Femur (tissue), 1 donor: ENCODE results near the gene PLSCR5.

Experiments used
- DNase-seq: peaks from one replicate; pipeline ENCODE4 v3.0.0-alpha.2; 2017

The PLSCR5 gene

DNA sequence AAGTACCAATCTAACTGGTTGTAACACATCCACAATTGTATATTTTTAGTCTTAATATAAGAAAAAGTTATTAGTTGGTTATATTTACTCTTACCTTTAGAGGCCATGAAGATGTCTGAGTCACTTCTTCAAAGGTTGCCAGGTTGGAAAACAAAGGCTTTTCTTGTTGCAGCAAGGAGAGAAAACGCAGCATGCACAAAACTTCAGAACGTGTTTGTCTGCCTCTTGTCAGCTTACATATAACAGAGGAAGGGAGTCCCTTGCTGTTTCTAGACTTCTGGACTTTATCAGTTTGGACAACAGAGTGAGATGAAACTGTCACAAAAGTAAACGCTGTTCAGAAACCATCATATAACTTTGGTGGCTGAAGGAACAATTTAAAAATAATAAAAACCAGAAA is at the start of gene PLSCR5:
Gene PLSCR5 (minus strand): TSS at position 241 of the 400 bp plus-strand sequence. CDS start 134 bp downstream, at position 107.
- DNase-seq, result no peak

GRCh38 chr3:146653978-146654377 is 48.8 kb upstream of the PLSCR5 start:
- DNase-seq, result no peak

DNA sequence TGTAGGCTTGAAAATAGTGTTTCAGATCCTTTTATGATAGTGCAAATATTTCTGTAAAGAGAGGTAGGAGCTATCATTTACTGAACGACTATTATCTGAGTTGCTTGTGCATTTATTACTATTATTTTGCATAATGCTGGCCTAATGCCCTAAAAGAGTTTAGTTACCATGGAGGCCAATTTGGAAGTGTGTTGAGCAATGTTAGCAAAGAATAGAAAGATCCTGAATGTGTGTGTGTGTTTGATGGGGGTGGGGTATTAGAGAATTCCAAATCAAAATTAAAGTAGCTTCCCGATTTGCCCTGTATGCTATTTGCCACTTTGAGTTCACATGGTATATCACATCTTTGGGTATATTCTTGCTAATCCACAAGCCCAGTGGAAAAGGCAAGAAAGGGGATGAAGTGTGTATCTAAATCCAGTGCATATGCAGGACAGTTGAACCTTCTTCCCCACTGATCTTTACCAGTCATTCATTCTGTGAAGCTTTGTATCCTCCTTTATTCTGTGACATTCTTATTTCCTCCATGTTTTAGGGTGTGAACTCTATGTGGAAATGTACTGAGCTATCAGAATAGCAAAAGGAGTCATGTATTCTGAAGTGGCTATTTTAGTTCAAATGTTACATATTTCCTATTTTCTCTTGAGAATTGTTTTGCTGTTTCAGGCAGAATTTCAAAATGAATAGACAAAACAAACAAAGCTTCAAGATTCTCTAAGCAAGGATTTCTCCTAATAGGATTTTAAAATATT is 45.7 kb upstream of the PLSCR5 start:
- no peak for DNase-seq

- DNase-seq, result no peak
These were observed 41.1 kb upstream of the PLSCR5 start for GRCh38 chr3:146646261-146646660.

DNA sequence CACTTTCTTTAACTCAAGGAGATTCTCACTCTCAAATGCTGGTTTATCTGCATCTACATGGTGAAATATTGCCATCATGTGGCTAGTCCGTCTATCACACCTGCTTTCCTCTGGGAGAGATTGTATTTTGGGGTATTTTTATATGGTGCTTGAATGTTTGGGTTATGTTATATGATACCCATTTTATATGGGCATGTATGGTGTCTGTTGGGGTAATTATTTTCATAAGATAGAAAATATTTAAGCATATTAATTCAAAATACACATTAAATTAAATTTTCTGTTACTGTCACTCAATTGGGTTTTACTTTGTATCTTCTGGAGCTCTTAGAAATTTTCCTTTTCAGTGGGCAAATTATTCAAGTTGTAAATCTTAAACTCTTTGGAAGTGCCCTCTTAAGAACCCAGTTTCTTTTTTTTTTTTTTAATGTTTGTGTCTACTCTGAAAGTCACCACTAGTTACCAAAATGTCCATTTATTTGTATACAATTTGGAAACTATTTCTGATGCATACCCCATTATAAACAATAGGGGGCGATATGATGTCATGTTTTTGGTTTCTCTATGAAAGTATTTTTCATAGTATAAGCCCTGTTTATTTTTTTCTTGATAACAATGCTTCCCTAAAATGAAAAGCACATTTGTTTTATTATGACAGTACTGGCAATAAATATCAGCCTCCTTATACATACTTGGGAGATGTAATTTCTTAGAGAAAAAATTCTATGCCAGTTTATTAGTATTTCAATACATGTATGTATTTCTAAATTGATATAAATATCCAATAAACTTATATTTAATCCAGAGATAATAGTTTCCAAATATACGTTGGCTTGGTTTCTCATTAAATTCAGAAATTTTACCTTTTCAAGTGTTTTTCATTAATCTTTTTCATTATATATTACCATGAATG is 36.1 kb upstream of the PLSCR5 start:
- no peak for DNase-seq

GRCh38 chr3:146640361-146640760 is 35.2 kb upstream of the PLSCR5 start:
- DNase-seq, result no peak

DNA sequence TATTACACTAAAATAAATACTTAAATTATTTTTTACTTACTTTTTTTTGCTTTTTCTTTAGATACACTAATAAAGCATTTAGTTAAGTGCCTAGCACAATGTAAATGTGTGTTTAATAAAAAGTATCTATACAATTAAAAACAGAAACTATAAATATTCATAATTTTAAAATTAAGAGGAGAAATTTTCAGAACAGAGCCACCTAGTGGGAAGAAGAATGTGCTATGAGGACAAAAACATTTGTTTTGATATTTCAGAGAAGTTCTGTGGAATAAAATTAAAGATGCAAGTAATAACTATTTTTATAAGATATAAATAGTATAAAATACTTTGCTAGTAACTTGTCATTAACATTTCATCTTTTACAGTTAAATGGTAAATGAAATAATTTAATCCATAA is 33.6 kb upstream of the PLSCR5 start:
- DNase-seq, result no peak

DNA sequence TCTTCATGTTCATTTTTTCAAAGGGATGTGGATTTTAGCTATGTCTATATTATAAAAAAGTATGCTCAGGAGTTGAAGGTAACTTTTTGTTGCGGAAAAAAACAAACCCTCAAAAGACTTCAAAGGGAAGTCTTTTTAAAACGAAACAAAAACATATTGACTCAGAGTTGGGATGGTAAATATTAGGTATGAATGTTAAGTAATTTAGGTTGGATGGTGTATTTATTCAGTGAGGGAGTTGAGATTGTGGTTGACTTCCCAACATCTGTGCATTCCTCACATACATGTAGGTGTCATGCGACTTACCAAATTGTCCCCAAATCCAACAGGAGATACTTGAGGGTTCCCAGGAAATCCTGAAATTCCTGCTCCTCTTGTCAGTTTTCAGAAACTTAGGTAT is 32.7 kb upstream of the PLSCR5 start:
- no peak for DNase-seq

DNA sequence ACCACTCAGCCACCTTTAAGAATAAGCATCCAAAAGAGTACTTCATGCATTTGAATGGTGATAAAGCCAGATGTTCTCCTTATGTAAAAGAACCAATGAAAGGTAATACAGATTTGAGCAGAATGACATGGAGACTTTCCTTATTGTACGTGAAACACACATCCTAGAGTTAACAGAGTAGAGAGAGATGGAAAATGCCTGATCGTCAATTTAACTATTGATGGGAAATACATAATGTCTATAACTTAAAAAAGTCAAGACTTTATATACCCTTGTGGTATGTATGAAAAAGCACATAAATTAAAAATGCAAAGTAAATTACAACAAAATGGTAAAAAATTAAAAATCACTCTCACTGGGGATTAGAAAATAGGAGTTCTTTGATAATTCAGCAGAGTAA is 31.7 kb upstream of the PLSCR5 start:
- no peak for DNase-seq

DNA sequence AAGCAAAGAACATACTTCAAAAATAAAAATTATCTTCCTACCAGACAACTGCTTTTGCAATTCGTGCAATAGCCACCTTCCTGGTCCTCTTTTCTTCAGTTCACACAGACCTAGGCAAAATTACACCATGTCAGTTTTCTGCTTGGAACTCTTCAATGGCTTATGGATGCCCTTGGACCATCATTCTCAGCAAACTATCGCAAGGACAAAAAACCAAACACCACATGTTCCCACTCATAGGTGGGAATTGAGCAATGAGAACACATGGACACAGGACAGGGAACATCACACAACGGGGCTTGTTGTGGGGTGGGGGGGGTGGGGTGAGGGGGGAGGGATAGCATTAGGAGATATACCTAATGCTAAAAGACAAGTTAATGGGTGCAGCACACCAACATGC is 29.2 kb upstream of the PLSCR5 start:
- no peak for DNase-seq

- no peak for DNase-seq
These were observed 23.5 kb upstream of the PLSCR5 start for GRCh38 chr3:146628671-146629070.

GRCh38 chr3:146626403-146627122 is 21.4 kb upstream of the PLSCR5 start:
- no peak for DNase-seq

- no peak for DNase-seq
These were observed 20.1 kb upstream of the PLSCR5 start for GRCh38 chr3:146625186-146625775.

DNA sequence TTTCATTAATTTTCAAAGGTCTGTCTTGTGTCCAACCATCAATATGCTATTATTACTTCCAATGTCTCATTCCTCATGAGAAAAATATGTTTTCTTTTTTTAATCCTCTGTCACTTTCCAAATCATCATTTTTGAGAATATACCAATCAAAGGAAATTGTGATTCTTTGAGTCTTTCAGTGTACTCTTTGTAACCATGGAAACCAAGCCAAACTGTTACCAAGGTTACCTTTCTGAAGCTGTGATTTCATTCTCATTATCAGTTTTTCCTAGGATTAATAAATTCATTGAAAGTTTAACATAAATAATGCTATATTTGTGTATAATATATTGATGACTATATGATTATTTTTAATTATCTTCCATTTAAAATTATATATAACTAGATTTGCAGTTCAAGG is 16.6 kb upstream of the PLSCR5 start:
- DNase-seq, result no peak

DNA sequence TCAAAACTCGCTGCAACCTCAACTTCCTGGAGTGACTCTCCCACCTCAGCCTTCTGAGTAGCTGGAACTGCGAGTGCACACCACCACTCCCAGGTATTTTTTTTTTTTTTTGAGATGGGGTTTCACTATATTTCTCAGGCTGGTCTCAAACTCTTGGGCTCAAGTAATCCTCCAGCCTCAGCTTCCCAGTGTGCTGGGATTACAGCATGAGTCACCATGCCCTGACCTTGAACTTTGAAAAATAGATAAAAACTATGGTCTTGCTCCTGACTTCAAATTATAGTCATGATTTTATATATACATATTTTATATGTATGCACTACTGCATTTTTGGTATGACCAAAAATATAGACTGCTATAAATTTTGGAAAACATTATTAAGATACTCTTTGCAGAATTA is 6.9 kb upstream of the PLSCR5 start:
- DNase-seq, result no peak

DNA sequence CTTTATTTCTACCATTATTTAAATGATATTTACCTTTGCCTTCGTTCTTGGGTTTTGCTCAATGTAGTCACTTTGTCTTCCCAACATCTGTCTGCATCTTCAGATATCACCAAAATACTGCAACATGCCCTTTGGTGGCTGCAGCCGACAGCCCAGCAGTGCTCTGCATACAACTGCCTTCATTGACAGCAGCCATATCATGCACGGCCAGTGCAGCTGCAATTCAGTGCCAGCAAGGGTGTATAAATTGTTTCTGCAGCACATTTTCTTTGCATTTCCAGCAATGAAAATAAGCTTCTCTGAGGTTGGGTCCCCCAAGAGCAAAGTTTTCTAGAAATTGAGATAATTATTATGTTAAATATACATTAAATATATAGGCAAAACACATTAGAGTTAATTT is 6.0 kb upstream of the PLSCR5 start:
- DNase-seq, result no peak

GRCh38 chr3:146598535-146598934 is 6.6 kb downstream of the PLSCR5 start:
- no peak for DNase-seq

DNA sequence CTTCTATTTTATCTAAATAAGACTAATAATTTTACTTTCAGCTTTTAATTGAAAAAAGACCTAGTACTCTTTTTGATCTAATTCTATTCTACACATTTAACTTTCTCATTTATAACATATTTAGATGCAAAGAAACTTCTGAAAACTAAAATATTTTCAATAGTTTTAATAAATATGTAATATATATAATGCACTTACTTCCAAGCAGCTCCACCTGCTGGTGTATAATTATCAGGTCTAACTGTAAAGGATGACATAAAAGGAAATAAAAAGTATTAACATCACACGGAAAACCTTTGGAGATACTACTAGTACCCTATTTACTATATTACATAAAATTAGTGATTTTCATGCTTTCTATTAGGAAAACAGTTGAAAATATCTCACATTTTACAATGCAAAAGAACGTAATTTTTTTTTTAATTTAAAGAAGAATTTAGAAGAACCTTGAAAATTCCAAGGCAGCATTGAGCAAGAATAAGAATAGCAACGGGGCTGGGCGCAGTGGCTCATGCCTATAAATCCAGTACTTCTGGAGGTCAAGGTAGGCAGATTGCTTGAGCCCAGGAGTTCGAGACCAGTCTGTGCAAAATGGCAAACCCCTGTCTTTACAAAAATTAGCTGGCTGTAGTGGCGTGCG is 10.2 kb downstream of the PLSCR5 start:
- no peak for DNase-seq

DNA sequence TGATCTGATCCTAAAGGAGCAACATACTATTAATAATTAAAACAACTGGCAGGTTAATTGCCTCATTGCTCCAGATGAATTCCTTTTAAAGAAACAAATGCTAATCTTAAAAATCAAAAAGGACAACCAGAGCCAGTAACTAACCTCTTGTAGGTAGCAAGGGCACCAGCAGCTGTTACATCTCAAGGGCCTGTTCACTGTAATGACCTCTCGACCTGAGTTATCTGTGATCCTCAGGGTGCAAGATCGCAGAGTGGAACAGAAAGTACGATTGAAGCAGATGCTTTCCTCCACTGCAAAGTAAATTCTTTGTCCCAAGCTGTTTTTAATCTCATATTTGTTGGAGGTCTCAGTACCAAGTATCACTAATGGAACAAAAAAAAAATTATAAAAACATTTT is 11.4 kb downstream of the PLSCR5 start:
- no peak for DNase-seq

- no peak for DNase-seq
These were observed 14.6 kb downstream of the PLSCR5 start for GRCh38 chr3:146590521-146590920.

DNA sequence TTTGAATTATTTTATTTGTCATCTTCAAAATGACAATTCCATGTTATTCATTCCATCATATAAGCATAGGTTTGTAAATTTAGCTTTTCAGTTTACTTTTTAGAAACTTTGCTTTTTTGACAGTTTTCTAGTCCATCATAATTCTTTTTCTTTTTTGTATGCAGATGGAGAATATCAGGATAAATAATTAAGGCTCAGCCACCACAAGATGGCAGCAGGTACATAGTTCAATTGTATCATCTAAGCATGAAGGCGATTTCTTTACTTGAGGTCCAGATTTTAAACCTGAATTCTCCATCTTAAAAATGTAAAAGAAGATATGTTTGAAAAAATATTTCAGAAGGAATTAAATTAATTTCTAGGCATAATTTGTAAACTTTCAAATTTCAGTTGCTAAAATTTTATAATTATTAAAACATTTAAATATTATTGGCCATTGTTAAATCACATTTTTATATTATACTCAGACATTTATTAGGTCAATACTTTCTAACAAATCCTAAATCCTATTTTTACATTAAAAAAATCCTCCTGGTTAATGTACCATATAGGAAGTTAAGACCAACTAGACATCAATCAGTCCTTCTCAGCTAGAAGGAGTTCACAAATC is 15.1 kb downstream of the PLSCR5 start:
- DNase-seq, result no peak

DNA sequence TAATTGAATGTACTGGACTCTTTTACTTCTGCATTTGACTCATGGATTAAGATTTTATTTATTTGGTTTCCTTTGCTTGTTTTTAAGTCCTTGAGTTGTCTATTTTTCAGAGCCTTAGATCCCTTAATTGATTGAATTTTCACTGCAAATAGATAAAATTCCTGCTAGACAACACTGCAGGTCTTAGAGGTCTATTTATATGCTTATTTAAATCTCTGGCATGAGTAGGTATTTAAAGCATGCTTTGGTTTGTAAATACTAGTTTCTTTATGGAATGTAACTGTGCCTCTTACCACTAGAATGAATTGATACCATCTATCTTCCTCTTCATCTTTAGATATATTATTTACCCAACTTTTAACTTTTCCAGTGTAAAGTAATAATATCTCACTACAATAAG is 20.0 kb downstream of the PLSCR5 start:
- no peak for DNase-seq
